GM21717 (cell line): Measurements from ENCODE around the gene AGAP1.

ENCODE experiments used
- ATAC-seq: cut with Tn5 transposase; IDR thresholded peaks from one replicate; pipeline ENCODE4 v1.9.1; 2021; ENCODE audit warnings: mild to moderate bottlenecking, moderate library complexity; ENCODE audit not compliant: unreplicated experiment

Gene AGAP1

GRCh38 chr2:235726554-235726953 lies 232.7 kb downstream of the AGAP1 start:
- ATAC-seq, result no peak

- ATAC-seq, result no peak
Observed at GRCh38 chr2:235727174-235727573, 233.3 kb downstream of the AGAP1 start.

- no peak for ATAC-seq
Observed at GRCh38 chr2:235727891-235728799, 234.3 kb downstream of the AGAP1 start.

- ATAC-seq, result no peak
Observed at GRCh38 chr2:235728800-235729556, 235.1 kb downstream of the AGAP1 start.

GRCh38 chr2:235729557-235729947 lies 235.7 kb downstream of the AGAP1 start:
- ATAC-seq, result no peak

- ATAC-seq, result no peak
Observed at GRCh38 chr2:235730115-235730514, 236.3 kb downstream of the AGAP1 start.

DNA sequence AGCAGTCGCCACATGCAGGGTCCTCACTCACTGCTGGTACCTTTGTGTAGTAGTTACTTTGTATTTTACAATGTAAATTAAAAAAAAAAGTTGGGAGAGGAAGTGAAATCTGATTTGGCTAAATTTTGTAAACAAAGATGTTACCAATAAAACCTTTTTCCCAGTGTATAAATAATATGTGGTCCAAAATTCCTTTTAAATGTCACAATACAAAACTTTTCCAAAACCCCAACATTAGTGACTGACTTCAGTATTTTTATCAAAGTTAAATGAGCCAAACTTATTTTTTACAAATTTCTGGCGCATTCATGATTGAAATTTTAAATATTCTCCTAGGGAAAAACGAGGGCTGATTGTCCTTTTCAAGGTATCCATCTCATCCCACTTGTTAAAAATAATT lies 239.9 kb downstream of the AGAP1 start:
- ATAC-seq, result no peak

DNA sequence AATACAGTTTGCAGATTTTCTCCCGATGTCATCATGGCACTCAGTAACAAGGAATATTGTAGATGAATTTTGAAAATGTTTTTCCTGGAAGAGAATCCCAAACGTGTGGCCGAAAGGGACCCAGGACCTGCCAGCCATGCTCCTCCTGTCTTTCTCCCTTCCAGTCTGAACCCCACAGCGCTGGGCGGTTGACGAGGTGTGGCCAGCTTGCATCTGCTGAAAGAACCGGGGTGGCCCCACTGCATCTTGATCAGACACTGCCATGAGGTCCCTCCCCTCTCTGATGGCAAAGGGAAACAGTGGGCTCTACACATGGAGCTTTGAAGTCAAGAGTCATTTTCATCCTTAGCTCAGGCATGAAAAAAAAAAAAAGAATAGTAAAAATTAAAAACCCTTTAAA lies 240.3 kb downstream of the AGAP1 start:
- no peak for ATAC-seq

DNA sequence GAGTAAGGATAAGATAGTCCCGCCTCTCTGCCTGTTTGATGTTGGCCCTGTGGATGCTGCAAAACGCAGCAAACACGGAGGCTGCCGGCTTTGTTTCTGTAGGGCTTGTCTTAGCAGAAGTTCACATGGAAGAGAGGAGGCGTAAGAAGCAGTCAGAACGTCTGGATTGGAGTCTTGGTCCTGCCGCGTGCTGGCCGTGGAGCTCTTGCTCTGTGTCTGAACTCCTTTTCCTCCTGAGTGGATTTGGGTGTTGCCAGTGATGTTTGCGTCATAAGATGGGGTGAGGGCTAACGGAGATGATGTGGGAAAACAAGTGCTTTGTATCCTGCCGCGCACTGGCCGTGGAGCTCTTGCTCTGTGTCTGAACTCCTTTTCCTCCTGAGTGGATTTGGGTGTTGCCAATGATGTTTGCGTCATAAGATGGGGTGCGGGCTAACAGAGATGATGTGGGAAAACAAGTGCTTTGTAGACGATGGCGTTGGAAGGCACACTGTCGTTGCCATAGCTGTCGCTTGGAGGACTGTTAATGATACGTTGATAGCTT lies 240.9 kb downstream of the AGAP1 start:
- ATAC-seq, result no peak

DNA sequence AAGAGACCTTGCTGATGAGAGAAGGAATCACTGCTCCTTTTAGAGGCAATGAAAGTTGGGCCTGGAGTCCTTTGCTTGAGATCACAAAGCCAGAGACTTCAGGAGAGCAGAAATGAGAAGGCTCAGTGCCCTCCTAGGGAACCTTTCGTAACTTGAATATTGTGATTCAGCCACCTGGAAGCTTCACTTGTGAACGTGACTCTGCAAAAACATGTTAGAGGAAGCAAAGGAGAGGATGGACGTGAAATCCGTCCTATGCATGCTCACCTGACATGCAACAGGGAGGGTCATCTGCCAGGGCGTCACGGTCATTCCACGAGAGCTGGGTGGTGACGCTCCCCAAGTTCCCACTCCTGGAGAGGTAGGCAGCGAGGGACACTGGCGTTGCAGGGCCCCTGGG lies 243.6 kb downstream of the AGAP1 start:
- ATAC-seq, result no peak

- no peak for ATAC-seq
Observed at GRCh38 chr2:235737840-235738239, 244.0 kb downstream of the AGAP1 start.

DNA sequence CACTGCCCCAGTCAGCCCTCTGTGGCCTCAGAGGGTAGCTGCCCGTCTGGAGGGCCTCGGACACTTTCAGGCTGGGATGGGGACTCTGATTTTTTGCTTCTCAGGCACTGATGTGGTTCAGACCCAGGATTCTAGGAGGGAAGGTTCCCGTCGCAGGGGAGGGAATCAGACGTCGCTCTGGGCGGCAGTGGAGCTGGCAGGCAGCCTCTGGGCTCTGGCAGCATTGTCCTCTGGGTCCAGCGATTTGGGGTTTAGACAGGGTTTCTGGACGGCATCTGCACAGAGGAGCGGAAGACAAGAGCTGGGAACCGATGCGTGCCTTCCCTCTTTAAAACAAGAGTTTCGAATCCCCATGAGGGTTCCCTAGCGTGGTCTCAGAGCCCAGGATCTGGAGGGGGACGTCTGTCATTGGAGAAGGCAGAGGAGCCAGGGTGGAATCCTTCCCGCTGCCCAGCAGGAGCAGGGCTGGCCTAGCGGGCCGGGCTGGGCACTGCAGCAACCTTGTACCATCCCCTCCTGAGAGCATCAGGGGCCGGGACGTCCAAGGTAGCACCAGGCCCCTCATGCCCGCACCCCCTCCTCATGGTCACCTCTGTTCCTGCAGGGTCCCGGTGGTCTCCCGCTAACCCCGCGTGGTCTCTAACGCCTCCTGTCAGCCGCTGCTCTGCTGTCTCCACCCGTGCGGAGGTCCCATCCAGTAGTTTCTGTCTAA lies 246.0 kb downstream of the AGAP1 start:
- ATAC-seq, result no peak

DNA sequence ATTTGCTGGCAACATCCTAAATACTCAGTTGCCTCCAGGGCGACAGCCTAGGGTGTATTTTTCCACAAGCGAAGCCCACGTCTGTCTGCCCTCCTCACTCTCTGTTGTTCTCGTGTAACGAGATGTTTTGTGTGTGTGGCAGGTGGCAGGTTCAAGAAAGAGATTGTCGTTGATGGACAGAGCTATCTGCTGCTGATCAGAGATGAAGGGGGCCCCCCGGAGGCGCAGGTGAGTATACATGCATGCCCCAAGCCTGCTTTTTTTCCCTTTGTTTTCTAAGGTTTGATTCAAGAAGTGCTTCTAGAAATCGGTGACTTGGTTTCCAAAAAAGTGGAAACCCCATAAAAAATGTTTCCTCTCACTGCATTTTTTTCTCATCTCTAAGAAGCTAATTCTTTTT lies 247.0 kb downstream of the AGAP1 start:
- no peak for ATAC-seq

DNA sequence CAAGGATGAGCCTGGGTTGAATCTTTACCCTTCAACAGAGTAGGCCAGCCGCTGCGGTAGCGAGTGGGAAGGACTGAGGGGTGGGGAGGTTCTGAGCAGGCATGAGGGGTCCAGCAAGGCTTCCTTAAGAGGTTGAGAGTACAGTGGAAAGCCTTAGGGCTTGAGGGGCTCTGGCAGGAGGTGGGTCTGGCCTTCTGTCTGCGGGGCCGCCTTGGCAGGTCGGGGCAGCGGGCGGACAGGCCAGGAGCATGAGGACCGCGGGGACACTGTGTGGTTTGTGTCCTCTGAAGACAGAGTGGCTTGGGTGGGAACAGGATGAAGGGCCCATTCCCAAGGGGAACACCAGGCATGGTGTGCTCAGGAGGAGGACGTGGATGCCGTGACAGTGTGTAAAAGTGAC lies 250.3 kb downstream of the AGAP1 start:
- no peak for ATAC-seq

DNA sequence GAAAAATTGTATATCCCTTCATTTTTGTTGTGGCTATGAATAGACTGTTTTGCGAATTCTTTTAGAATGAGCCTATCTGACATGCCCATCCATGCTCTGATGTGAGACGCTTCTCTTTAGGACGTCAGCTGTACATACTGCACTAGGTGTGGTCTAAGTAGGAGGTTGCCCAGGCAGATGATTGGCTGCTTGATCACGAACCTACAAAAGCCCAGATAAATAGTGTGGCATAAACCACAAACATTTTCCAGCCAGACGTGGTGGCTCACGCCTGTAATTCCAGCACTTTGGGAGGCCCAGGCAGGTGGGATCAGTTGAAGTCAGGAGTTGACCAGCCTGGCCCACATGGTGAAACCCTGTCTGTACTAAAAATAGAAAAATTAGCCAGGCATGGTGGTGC lies 251.8 kb downstream of the AGAP1 start:
- ATAC-seq, result no peak

- ATAC-seq, result peak; percentile 67
Observed at GRCh38 chr2:235746257-235746934, 252.6 kb downstream of the AGAP1 start.

DNA sequence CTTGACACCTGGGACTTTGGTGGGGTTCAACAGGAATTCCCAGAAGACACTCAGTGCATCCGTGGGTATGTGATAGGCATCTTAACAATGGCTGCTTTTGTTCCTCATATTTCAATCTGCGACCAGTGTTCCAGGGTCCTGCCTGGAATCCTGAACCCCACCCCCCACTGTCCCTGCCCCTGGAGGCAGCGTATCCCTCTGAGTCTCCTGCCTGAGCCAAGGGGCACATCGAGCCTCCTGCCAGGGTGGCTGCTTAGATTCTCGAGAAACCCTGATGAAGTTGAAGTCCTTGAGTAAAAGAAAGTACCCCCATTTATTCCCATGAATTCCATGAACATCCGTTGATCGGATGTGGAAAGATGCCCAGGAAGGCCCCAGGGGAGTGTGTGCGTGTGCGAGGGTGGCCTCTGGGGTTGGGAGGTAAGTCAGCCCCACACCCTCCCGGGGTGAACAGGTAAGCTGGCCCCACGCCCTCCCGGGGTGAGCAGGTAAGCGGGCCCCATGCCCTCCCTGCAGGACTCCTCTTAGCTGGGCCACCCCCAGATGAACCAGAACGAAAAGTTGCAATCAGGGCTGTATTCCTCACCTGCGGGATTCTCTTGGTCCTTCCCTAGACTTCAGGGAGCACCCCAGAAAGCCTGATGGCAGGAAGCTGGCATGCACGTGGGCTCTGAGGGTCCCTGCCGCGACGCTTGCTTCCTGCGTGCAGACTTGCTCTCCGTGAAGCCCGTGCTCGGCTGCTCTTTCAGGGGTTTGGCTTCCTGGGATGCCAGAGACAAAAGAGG lies 253.3 kb downstream of the AGAP1 start:
- no peak for ATAC-seq

DNA sequence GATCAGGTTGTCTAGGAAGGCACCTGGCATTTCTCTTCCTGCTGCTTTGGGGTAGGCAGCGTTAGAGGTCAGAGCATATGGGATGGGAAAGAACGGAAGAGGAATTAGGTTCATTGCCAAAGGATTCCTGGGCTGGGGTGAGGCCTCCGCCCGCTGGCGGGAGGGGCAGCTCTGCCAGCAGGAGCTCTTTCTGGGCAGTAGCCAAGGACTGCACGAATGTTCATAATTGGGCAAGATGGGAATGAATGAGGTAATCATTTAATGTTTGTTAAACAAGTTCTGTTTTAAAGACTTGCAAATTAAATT lies 253.9 kb downstream of the AGAP1 start:
- no peak for ATAC-seq

DNA sequence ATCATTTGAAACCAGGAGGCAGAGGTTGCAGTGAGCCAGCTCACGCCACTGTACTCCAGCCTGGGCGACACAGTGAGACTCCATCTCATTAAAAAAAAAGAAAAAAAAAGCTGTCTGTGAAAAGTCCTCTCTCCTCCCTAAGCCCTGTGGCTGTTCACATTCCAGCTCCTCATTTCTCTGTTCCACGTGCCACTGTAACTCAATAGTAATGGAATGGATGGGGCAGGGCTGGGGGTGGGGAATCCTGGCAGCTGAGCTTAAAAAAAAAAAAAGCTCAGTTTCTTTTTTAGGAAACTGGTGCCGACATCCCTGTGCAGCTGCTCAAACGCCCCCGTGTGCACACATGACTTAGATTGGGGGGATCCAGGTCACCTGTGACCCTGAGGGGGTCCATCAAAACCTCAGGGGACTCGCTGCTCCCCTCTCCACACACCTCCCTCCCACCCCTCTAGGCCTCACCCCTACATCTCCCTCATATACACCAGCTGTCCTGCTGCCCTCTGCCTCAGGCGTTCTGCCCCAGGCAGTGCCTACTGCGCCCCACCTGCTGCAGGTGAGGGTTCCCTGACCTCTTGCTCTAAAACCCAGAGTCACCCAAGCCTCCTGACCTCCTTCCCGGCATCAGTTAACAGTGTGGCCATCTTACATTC lies 255.4 kb downstream of the AGAP1 start:
- no peak for ATAC-seq

- no peak for ATAC-seq
Observed at GRCh38 chr2:235749771-235750160, 255.9 kb downstream of the AGAP1 start.
